ENCODE data around the gene GALNT17.

- TF ChIP-seq CTCF (conservative IDR thresholded peaks at IDR 0.05; ENCODE audit: low read length): no peak
- TF ChIP-seq EZH2phosphoT487 (IDR thresholded peaks at IDR 0.05; ENCODE audit: borderline replicate concordance): no peak
Measured at GRCh38 chr7:71721742-71722141, 589.8 kb downstream of the GALNT17 start.

Measured in Loucy (cell line).